GM21526 (cell line): ENCODE measurements around the gene URI1.
"Not testable (repeated sequence)": the region's sequence is repeated elsewhere in the genome, so short reads cannot be mapped to it uniquely, and the experiment has no call there.

Source experiments
- ATAC-seq: cut with Tn5 transposase; IDR thresholded peaks from one replicate; pipeline ENCODE4 v1.9.1; 2021; ENCODE audit warnings: moderate library complexity; ENCODE audit not compliant: unreplicated experiment, low FRiP score

The URI1 gene

GRCh38 chr19:30017172-30017571 lies 75.1 kb downstream of the URI1 start:
- ATAC-seq, result peak; percentile 55

- ATAC-seq, result no peak
Observed at GRCh38 chr19:30020189-30020588, 78.2 kb downstream of the URI1 start.

- no peak for ATAC-seq
Observed at GRCh38 chr19:30022659-30023058, 80.6 kb downstream of the URI1 start.

- ATAC-seq, result no peak
Observed at GRCh38 chr19:30023330-30023729, 81.3 kb downstream of the URI1 start.

- ATAC-seq, result no peak
Observed at GRCh38 chr19:30024091-30024490, 82.1 kb downstream of the URI1 start.

GRCh38 chr19:30026933-30027332 lies 84.9 kb downstream of the URI1 start:
- no peak for ATAC-seq

GRCh38 chr19:30028118-30028991 lies 86.3 kb downstream of the URI1 start:
- no peak for ATAC-seq

GRCh38 chr19:30028992-30029343 lies 86.9 kb downstream of the URI1 start:
- no peak for ATAC-seq

GRCh38 chr19:30029721-30030510 lies 87.9 kb downstream of the URI1 start:
- peak; percentile 68 for ATAC-seq

- no peak for ATAC-seq
Observed at GRCh38 chr19:30034321-30034720, 92.3 kb downstream of the URI1 start.

GRCh38 chr19:30036154-30037129 lies 94.4 kb downstream of the URI1 start:
- ATAC-seq, result no peak

- ATAC-seq, result no peak
Observed at GRCh38 chr19:30037835-30038234, 95.8 kb downstream of the URI1 start.

GRCh38 chr19:30041931-30042330 lies 99.9 kb downstream of the URI1 start:
- ATAC-seq, result not testable (repeated sequence)

- ATAC-seq, result not testable (repeated sequence)
Observed at GRCh38 chr19:30043008-30043407, 101.0 kb downstream of the URI1 start.

GRCh38 chr19:30044273-30045248 lies 102.5 kb downstream of the URI1 start:
- no peak for ATAC-seq

- no peak for ATAC-seq
Observed at GRCh38 chr19:30046522-30046921, 104.5 kb downstream of the URI1 start.

GRCh38 chr19:30047432-30047831 lies 105.4 kb downstream of the URI1 start:
- ATAC-seq, result no peak

GRCh38 chr19:30049226-30049625 lies 107.2 kb downstream of the URI1 start:
- no peak for ATAC-seq
